GM23248 (cell line): Measurements from ENCODE around the gene RFX8.

Experiments used
- EZH2 ChIP-seq: fragments of 200-600 bp; sonication (generic); IDR thresholded peaks from 2 replicates; pipeline ENCODE4 v1.6.1; 2018; ENCODE audit warnings: antibody characterized with exemption, mild to moderate bottlenecking; ENCODE audit not compliant: insufficient read depth, poor library complexity, severe bottlenecking
- EZH2phosphoT487 ChIP-seq: fragments of 200-600 bp; sonication (generic); IDR thresholded peaks from 2 replicates; pipeline ENCODE4 v1.6.1; 2018; ENCODE audit warnings: antibody characterized with exemption, moderate library complexity, mild to moderate bottlenecking, low read depth; ENCODE audit not compliant: insufficient read depth

DNA sequence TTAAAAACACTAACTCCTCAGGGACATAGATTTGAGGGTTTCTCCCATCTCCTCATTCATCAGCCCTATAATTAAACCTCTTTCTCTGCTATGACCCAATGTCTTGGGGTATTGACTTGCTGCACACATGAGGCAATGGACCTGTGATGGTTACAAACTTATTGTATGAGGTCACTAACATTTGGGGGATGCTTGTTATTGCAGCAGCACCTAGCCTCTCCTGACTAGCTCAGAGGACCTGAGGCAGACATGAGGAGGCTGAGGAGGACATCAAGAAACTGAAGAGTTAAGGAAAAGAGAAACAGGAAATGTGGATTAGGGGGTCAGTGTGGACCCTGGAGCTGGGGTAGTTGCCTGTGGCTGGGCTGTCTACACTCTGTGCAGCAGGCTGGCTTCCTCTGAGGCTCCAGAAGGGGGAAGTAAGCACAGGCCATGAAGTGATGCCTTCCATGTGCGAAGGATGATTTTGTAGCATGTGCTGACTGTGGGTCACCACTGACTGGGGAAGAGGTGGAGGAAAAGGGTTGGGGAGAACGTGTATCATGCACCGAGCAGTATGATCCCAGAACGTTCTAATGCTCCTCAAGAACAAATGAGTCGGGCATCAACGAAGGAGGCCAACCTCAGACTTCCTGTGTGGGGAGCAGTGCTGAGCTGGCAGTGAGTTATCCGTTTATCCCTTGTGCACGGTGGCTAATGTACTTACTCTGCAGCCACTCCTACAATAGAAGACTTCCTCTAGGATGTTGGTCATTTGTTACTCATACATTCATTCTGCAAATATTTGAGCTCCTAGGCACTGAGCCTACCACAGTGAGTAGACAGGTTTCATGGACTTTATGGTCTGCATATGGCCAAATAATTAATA lies 42.1 kb upstream of the RFX8 start:
- TF ChIP-seq EZH2 (no peak), EZH2phosphoT487 (peak; percentile 82; the same call in 1 of the 2 replicates)
